ENCODE measurements around the gene PER1.

Gene PER1

GRCh38 chr17:8149419-8150193 lies 2.6 kb downstream of the PER1 start:
- Histone ChIP-seq H3K27ac (no peak overlapping the region), H3K4me3 (no peak overlapping the region), H4K20me1 (peaks cover 52% of the 10 kb centered on the region), H3K4me1 (peaks cover 38% of the 10 kb centered on the region), H3K4me2 (peak overlapping the region; percentile 98), H3K9me3 (no peaks in the 10 kb centered on the region), H3K9ac (no peak overlapping the region), H3K27me3 (no peaks in the 10 kb centered on the region), H3K36me3 (peaks cover 61% of the 10 kb centered on the region)
- TF ChIP-seq Cebpa-rat (IDR thresholded peaks at IDR 0.05): no peak

DNA sequence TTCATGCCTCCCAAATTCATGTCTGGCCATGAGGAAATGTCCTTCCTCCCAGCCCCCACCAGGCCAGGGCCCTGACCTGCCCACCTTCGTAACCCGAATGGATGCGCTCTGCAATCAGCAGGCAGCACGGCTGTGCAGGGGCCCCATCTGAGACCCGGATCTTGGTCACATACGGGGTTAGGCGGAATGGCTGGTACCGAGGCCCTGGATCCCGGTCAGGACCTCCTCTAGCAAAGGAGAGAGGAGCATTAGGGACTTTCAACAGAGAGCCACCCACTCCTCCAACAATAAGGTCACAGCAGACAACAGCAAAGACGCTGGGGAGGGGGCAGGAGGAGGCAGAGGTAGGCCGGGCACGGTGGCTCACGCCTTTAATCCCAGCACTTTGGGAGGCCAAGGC lies 3.6 kb downstream of the PER1 start:
- H4K20me1 ChIP-seq: peaks cover 59% of the 10 kb centered on the region
- H3K9ac ChIP-seq: no peak overlapping the region
- no peaks in the 10 kb centered on the region for H3K27me3 ChIP-seq
- H3K27ac ChIP-seq: no peak overlapping the region
- H3K4me3 ChIP-seq: no peak overlapping the region
- H3K9me3 ChIP-seq: no peaks in the 10 kb centered on the region
- H3K36me3 ChIP-seq: peaks cover 72% of the 10 kb centered on the region
- peaks cover 28% of the 10 kb centered on the region for H3K4me1 ChIP-seq
- H3K4me2 ChIP-seq: no peak overlapping the region
- TF ChIP-seq Cebpa-rat (IDR thresholded peaks at IDR 0.05): no peak

- H3K9ac ChIP-seq: no peak overlapping the region
- no peak overlapping the region for H3K4me2 ChIP-seq
- no peak overlapping the region for H3K27ac ChIP-seq
- peaks cover 78% of the 10 kb centered on the region for H3K36me3 ChIP-seq
- TF ChIP-seq Cebpa-rat (IDR thresholded peaks at IDR 0.05): no peak
- no peaks in the 10 kb centered on the region for H3K27me3 ChIP-seq
- H3K4me1 ChIP-seq: peaks cover 21% of the 10 kb centered on the region
- H3K9me3 ChIP-seq: no peaks in the 10 kb centered on the region
- H4K20me1 ChIP-seq: peaks cover 59% of the 10 kb centered on the region
- no peak overlapping the region for H3K4me3 ChIP-seq
Observed at GRCh38 chr17:8147805-8148404, 4.3 kb downstream of the PER1 start.

DNA sequence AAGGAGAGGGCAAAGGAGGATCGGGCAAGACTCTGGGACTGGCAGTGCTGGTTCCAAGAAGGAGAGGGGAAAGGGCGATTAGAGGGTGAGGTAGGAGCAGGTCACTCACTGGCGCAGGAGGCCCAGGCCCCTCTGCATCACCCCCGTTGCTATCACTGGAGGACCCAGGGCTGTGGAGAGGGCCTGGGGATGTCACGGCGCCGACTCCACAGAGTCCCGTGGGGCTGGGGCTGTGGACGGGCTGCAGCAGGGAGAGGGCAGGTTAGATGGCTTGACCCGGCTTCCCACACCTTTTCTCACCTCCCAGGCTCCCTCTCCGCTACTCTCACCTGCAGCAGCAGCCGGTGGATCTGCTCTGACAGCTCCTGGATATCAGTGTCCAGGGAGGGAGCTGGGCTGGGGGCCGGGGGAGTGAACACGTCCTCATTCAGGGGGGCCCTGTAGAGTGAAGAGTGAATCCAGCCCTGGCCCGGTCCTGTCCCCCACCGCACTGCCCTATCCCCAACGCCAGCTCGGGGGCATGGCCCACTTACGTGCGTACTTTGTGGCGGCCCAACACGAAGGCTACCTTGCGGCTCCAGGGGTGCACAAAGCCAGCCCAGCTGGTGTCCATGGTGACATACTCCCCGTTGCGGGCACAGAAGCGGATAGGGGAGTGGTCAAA lies 4.9 kb downstream of the PER1 start:
- H4K20me1 ChIP-seq: peaks cover 59% of the 10 kb centered on the region
- no peak overlapping the region for H3K9ac ChIP-seq
- peaks cover 15% of the 10 kb centered on the region for H3K4me1 ChIP-seq
- H3K9me3 ChIP-seq: no peaks in the 10 kb centered on the region
- no peak overlapping the region for H3K4me2 ChIP-seq
- no peak overlapping the region for H3K4me3 ChIP-seq
- TF ChIP-seq Cebpa-rat (IDR thresholded peaks at IDR 0.05): no peak
- peaks cover 84% of the 10 kb centered on the region for H3K36me3 ChIP-seq
- no peak overlapping the region for H3K27ac ChIP-seq
- H3K27me3 ChIP-seq: no peaks in the 10 kb centered on the region

DNA sequence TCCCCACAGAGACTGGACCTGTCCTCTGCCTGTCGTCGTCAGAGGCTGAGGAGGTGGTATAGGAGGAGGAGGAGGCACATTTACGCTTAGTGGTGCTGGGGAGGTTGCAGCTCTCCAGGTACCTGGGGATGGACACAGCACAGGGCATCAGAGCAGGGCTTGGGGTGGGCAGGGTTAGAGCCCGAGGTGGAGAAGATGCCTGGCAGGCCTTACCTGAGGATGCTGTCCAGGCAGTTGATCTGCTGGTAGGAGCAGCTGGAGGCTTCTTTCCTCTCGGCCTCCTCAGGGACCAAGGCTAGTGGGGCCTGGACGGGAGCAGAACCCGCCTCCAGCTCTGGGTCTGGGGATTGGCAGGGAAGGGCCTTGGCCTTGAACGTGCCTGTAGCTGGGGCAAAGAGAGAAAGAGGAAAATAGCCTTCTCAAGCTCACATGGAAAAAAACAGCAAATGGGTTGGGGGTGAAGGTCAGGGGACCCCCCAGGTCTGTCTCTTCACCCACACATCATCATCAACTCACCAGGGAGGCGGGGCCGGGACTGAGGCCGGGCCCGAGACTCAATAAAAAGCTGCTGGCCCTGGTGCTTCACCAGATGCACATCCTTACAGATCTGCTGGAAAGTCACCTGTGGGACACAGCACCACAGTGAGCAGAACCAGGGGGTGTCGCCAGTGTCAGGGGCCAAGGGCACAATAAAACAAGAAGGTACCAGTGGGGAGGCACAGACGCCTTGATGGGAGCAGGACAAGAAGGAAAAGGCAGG lies 5.6 kb downstream of the PER1 start:
- TF ChIP-seq Cebpa-rat (IDR thresholded peaks at IDR 0.05): no peak
- Histone ChIP-seq H3K9ac (no peak overlapping the region), H3K27me3 (no peaks in the 10 kb centered on the region), H4K20me1 (peaks cover 60% of the 10 kb centered on the region), H3K27ac (no peak overlapping the region), H3K4me1 (peaks cover 15% of the 10 kb centered on the region), H3K9me3 (no peaks in the 10 kb centered on the region), H3K4me2 (no peak overlapping the region), H3K36me3 (peaks cover 91% of the 10 kb centered on the region), H3K4me3 (no peak overlapping the region)

- H3K27ac ChIP-seq: no peak overlapping the region
- no peak for TF ChIP-seq Cebpa-rat (IDR thresholded peaks at IDR 0.05)
- H3K4me2 ChIP-seq: no peak overlapping the region
- H3K9me3 ChIP-seq: no peaks in the 10 kb centered on the region
- H3K27me3 ChIP-seq: no peaks in the 10 kb centered on the region
- peaks cover 63% of the 10 kb centered on the region for H4K20me1 ChIP-seq
- peaks cover 13% of the 10 kb centered on the region for H3K4me1 ChIP-seq
- H3K36me3 ChIP-seq: peaks cover 98% of the 10 kb centered on the region
- H3K4me3 ChIP-seq: no peak overlapping the region
- H3K9ac ChIP-seq: no peak overlapping the region
Observed at GRCh38 chr17:8145811-8146210, 6.4 kb downstream of the PER1 start.

GRCh38 chr17:8144401-8145231 lies 7.6 kb downstream of the PER1 start:
- TF ChIP-seq Cebpa-rat (IDR thresholded peaks at IDR 0.05): no peak
- no peak overlapping the region for H3K9ac ChIP-seq
- H3K4me2 ChIP-seq: no peak overlapping the region
- no peak overlapping the region for H3K4me3 ChIP-seq
- H4K20me1 ChIP-seq: peaks cover 63% of the 10 kb centered on the region
- no peaks in the 10 kb centered on the region for H3K9me3 ChIP-seq
- H3K4me1 ChIP-seq: peaks cover 4% of the 10 kb centered on the region; the same call in 1 of the 2 replicates
- peaks cover 97% of the 10 kb centered on the region for H3K36me3 ChIP-seq
- no peak overlapping the region for H3K27ac ChIP-seq
- H3K27me3 ChIP-seq: no peaks in the 10 kb centered on the region

DNA sequence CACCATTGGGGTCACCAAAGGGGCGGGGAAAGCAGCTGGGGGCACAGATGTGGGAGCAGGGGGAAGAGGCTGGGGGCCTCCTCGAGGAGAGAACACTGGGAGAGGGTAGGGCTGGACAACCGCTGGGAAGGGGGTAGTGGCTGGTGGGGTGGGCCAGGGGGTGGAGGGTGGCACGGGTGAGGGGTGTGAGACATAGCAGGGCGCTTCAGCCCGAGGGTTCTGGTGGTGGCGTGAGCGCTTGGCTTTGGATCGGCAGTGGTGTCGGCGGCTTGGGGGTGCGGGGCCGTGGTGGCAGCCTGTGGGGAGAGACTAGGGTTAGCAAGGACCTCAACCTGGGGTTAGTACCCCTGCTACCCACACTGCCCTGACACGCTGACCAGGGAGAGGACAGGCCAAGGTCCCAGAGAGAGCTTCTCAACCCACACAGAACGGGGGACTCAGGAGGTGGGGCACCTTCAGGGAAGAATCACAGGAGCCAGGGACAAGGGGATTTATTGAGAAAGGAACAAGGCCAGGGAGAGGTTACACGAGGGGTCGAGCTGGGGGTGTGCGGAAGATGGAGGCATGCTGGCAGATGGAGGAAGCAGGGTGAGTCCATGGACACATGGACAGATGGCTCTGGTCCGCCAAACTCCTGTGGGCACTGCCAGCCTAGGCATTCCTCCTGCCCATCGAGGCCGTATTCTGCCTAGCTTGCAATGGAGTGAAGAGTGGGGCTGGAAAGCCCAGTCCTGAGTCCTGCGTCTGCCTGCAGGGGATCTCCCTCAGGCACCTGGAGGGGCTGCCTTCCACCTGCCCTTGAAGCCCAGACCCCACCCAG lies 8.4 kb downstream of the PER1 start:
- H4K20me1 ChIP-seq: peaks cover 61% of the 10 kb centered on the region
- 0 out of 2 replicates have a peak, but pooled peaks cover 5% of the 10 kb centered on the region for H3K4me1 ChIP-seq
- no peak overlapping the region for H3K9ac ChIP-seq
- H3K36me3 ChIP-seq: peaks cover 89% of the 10 kb centered on the region
- no peak overlapping the region for H3K4me2 ChIP-seq
- H3K4me3 ChIP-seq: no peak overlapping the region
- H3K9me3 ChIP-seq: no peaks in the 10 kb centered on the region
- TF ChIP-seq Cebpa-rat (IDR thresholded peaks at IDR 0.05): no peak
- no peaks in the 10 kb centered on the region for H3K27me3 ChIP-seq
- no peak overlapping the region for H3K27ac ChIP-seq
